ENCODE data around the gene DLX1.
"Not testable (repeated sequence)": the region's sequence is repeated elsewhere in the genome, so short reads cannot be mapped to it uniquely, and the experiment has no call there.

Gene DLX1

DNA sequence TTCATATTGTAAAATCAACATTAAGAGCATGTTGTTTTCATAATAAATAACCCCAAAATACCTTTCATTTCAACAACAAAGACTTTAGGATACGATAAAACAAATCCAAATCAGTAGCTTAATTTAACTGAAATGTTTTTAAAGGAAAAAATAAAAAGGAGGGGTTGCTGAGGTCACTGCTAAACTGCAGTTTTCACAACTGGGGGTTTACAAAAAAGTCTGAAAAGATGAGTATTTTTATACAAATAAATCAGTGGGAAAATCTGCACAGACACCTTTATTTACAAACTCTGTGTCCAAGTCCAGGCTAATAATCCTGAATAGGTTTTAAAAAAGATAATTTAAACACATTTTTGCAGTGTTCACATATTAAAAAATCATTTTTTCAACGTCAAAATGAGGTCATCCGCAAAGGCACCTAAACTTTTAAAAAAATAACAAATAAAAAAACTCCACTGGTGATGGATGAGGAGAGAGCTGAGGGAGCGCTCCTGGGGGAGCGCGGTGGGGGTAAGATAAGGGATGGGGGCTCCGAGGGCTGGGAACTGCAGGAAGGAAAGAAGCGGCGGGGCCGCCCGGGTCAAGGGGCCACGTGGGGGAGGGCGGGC, 14.3 kb downstream of the DLX1 start:
- no peak for DNase-seq

- no peak for DNase-seq
These were observed 15.0 kb downstream of the DLX1 start for GRCh38 chr2:172100080-172100934.

GRCh38 chr2:172100935-172101820, 15.9 kb downstream of the DLX1 start:
- DNase-seq = no peak

DNA sequence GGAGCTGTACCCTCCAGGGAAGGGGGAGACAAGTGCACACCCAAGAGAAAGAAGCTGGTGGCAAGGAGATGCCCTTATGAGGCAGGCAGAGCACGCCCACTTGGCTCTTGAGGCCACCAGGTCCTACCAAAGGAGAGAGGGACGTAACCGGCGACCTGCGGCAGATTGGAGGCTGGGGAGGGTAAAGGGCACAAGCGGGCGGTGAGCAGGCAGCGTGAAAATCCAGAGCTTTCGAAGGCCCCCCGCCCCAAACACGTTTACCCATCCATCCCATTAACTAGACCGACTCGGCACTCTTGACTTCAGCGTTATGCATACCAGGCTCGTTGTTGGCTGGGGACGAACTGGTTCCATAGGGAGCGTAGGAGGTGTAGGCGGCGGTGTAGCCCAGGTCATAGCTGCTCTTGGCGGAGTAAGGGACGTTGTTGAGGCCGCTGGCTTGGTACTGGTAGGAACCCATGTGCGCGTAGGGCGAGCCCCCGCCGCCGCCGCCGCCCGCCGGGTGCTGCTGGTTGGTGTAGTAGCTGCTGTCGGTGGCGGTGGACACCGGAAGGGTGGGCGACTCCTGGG, 16.6 kb downstream of the DLX1 start:
- DNase-seq = peak; percentile 20

GRCh38 chr2:172102391-172103359, 17.4 kb downstream of the DLX1 start, which contains the start of gene DLX2:
TSS of gene DLX2 (minus strand) at chr2:172102900. CDS start at chr2:172102538, 362 bp downstream.
- peak; percentile 77 for DNase-seq

- peak; percentile 57 for DNase-seq
These were observed 18.4 kb downstream of the DLX1 start for GRCh38 chr2:172103471-172104272.

DNA sequence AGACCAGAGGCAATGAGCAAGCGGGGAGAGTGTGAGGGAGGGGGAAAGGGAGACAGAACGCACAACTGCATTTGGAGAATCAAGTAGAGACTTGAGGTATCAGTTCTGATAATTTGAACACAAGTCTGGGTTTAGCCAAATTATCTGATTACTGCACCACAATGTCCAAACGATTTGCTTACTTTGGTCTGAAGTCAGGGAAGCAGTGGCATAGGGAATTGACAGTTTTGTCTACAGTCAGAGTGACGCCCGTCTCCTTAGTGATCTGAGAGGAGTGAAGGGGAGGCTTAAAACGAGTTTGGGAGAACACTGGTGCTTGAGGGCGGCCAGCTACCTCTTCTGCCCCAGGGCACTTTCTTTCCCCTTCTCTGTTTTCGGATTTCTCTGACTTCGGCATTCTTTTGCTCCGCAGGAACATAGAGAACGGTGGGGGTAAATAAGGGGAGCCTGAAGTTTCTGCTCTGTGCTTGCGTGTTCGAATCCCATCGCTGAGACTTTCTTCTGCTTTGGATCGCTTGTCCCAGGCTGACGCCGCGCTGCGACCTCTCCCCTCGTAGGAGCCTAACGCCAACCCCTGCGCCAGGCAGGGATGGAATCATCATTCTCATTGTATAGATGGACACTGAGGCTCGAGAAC, 20.3 kb downstream of the DLX1 start:
- no peak for DNase-seq

- DNase-seq = no peak
These were observed 21.0 kb downstream of the DLX1 start for GRCh38 chr2:172106108-172106961.

GRCh38 chr2:172107690-172108586, 22.6 kb downstream of the DLX1 start:
- DNase-seq = no peak

DNA sequence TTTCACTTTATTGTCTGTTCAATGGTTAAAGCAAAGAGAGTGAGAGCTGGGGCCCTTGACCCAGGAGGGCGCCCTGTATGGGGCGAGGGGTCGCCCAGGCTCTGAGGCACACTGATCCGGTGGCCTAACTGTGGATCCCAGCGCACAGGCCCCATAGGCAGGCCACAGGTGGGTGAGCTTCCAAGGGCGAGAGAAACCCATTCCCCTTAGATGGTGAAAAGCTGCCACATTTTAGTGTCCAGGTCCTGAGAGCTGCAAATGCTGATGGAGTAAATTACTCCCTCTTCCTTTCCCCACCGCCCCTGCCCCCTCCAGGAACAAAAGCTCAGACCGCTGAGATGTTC, 23.3 kb downstream of the DLX1 start:
- no peak for DNase-seq

- no peak for DNase-seq
These were observed 24.1 kb downstream of the DLX1 start for GRCh38 chr2:172109256-172109987.

DNA sequence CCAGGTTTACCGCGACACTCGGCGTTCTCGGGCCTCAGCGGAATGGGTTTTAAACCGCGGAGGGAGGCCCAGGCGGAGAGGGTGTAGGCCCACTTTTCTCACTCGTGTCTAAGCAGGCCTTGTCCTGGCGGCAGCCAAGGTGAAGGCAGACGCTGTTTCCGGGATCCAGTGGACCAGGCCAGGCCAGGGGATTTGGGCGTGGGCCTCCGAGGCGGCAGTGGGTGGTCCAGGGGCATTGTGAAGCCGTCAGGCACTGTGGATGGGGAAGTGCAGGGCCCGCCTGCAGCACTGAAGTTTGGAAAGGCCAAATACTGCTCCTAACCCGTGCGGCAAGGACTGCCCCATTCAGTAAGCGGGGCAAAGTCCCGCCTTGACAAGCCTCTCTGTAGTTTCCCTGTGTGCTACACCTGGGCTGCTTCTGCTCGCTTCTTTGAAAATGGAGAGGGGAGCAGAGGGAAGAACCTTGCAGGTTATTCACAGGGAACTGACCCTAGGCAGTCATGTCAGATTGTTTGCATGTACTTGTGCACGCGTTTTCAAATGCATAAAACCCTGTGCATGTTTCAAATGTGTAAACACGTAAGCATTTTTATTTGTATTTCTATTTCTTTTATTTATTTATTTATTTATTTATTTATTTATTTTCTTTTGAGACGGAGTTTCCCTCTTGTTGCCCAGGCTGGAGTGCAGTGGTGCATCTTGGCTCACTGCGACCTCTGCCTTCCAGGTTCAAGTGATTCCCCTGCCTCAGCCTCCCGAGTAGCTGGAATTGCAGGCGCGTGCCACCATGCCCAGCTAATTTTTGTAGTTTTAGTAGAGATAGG, 24.9 kb downstream of the DLX1 start:
- no peak for DNase-seq

DNA sequence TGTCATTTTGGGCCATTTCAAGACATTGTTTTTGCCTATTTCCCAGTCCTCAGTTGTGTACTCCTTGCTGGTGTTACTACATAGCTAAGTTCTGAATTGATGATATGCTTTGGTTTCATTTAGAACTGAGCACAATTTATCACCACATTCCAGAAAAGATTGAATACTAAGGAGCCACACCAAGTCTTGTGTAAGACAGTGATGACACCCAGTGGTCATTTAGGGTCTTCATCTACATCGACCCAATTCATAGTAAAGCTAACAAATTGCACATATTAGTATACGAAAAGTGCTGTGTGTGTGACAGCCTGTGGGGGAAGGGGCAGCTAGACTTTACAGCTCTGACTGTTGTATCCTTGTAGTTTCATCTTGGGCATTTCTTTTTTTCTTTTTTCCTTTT, 28.3 kb downstream of the DLX1 start:
- no peak for DNase-seq

- not testable (repeated sequence) for DNase-seq
These were observed 28.9 kb downstream of the DLX1 start for GRCh38 chr2:172114176-172114575.

DNA sequence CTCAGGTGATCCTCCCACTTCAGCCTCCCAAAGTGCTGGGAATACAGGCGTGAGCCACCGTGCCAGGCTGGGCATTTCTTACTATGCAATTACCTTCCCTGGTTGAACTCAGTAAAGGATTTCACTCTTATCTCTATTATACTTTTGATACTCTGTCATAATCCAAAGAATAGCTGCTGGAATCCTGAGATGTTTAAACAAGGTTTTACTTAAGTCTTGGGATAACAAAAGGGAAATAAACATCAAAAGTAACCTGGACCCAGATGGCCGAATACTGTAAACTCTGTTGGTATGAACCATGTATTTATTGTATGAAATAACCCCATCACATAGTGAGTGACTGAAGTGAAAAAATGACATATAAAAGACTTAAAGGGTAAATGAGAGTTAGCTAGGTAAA, 29.3 kb downstream of the DLX1 start:
- no peak for DNase-seq

- no peak for DNase-seq
These were observed 30.8 kb downstream of the DLX1 start for GRCh38 chr2:172116107-172116506.

DNA sequence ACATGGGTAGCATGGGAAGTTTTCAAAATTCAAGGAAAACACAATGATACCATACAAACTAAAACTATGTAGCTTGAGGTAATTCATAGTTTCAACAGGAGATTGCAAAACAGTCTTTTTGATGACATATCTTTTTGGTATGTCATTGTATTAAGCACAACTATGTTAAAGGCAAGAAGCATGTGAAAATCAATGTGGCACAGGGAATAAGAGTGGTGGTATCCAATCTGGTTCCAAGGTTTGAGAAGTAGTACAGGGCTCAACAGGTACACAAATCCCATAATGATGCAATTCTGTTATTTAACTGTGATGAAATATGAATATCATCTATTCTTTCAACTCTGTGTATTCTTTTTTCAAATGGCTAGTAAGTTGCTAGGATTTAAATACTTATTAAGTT, 33.8 kb downstream of the DLX1 start:
- no peak for DNase-seq

Measured in CD4-positive, alpha-beta T cell treated with Interferon gamma for 1 hour (primary cell).